ENCODE results near the gene PPP2R3A. TPM values are rescaled to one million over a fixed set of nuclear protein-coding genes. Genes with fewer than 3 reads are reported as not detected.

The PPP2R3A gene
- total and polyA plus RNA-seq, 2 experiments from 2014 or later, result 6.4 to 15.2 TPM

DNA sequence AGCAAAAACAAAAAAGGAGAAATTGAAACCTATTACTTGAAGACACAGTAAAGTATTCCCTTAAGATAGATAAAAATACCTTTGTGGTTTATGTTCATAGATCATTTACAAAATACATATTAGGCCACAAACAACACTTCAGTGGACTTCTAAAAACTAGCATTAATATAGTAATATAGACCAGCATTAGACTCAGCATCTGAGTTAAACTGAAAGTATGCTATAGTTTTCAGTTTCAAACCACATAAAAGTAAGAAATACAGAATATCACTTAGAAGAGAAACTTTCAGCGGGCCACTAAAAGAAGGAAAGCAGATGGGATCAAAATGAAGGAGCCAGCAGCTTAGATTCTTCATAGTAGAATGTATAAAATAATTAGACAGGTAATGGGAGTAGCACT lies 144.0 kb downstream of the PPP2R3A start:
- Histone ChIP-seq H3K36me3 (ENCODE audit: insufficient read depth) (no peaks in the 10 kb centered on the region; the same call in 1 of the 2 replicates), H4K20me1 (replicated peaks; ENCODE audit: insufficient read depth) (no peaks in the 10 kb centered on the region), H3K79me2 (replicated peaks; ENCODE audit: insufficient read depth) (no peaks in the 10 kb centered on the region), H3K4me2 (no peak overlapping the region), H3K4me1 (ENCODE audit: insufficient read depth) (no peaks in the 10 kb centered on the region), H3K9me2 (ENCODE audit: insufficient read depth) (no peaks in the 10 kb centered on the region), H2AFZ (no peak overlapping the region), H3K27me3 (ENCODE audit: insufficient read depth) (no peaks in the 10 kb centered on the region), H3K4me3 (no peak overlapping the region), H3K27ac (ENCODE audit: low read depth) (no peak overlapping the region), H3F3A (replicated peaks; ENCODE audit: low read depth) (no peaks in the 10 kb centered on the region)
- H3K36me3 Mint-ChIP-seq (ENCODE audit: low read depth), result peaks cover 20% of the 10 kb centered on the region; the same call in 2 of the 3 replicates
- TF ChIP-seq, protein P1, sequence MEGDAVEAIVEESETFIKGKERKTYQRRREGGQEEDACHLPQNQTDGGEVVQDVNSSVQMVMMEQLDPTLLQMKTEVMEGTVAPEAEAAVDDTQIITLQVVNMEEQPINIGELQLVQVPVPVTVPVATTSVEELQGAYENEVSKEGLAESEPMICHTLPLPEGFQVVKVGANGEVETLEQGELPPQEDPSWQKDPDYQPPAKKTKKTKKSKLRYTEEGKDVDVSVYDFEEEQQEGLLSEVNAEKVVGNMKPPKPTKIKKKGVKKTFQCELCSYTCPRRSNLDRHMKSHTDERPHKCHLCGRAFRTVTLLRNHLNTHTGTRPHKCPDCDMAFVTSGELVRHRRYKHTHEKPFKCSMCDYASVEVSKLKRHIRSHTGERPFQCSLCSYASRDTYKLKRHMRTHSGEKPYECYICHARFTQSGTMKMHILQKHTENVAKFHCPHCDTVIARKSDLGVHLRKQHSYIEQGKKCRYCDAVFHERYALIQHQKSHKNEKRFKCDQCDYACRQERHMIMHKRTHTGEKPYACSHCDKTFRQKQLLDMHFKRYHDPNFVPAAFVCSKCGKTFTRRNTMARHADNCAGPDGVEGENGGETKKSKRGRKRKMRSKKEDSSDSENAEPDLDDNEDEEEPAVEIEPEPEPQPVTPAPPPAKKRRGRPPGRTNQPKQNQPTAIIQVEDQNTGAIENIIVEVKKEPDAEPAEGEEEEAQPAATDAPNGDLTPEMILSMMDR (conservative IDR thresholded peaks at IDR 0.05; ENCODE audit: low read depth in 2 of 2), result no peak
- DNase-seq (ENCODE audit: low spot score) (no peak), ATAC-seq (no peak)
- H3K4me1 Mint-ChIP-seq, result no peaks in the 10 kb centered on the region
- H3K27me3 Mint-ChIP-seq (ENCODE audit: insufficient read depth, low read depth, poor library complexity), result no peaks in the 10 kb centered on the region
- H3K9me3 Mint-ChIP-seq, result peaks cover 22% of the 10 kb centered on the region
- H3K27ac Mint-ChIP-seq, result no peak overlapping the region
- no peak overlapping the region for H3K4me3 Mint-ChIP-seq

DNA sequence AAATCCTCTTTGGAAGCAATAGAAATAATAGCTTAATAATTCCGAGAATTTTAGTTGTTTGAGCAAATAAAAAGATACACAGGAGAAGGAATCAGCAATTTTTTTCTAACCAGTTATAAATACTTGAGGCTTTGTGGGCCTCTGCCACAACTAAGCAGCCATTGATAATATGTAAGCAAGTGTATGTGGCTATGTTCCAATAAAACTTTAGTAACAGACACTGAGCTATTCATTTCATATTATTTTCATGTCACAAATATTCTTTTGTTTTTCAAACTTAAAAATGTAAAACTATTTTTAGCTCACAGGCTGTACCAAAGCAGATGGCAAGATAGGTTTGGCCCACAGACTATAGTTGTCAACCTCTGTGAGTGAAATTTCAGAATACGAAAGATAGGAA lies 145.0 kb downstream of the PPP2R3A start:
- TF ChIP-seq ZNF331 (CRISPR knock-in tag; IDR thresholded peaks at IDR 0.05; ENCODE audit: low read depth) (no peak), CREB1 (CRISPR knock-in tag; IDR thresholded peaks at IDR 0.05; ENCODE audit: low read depth) (no peak), NANOG (IDR thresholded peaks at IDR 0.05; ENCODE audit: borderline replicate concordance) (no peak), POLR2AphosphoS5 (IDR thresholded peaks at IDR 0.05; ENCODE audit: low read depth) (no peak), EZH2 (IDR thresholded peaks at IDR 0.05; ENCODE audit: low read depth, unreplicated experiment) (no peak)
- TF ChIP-seq, protein P2, sequence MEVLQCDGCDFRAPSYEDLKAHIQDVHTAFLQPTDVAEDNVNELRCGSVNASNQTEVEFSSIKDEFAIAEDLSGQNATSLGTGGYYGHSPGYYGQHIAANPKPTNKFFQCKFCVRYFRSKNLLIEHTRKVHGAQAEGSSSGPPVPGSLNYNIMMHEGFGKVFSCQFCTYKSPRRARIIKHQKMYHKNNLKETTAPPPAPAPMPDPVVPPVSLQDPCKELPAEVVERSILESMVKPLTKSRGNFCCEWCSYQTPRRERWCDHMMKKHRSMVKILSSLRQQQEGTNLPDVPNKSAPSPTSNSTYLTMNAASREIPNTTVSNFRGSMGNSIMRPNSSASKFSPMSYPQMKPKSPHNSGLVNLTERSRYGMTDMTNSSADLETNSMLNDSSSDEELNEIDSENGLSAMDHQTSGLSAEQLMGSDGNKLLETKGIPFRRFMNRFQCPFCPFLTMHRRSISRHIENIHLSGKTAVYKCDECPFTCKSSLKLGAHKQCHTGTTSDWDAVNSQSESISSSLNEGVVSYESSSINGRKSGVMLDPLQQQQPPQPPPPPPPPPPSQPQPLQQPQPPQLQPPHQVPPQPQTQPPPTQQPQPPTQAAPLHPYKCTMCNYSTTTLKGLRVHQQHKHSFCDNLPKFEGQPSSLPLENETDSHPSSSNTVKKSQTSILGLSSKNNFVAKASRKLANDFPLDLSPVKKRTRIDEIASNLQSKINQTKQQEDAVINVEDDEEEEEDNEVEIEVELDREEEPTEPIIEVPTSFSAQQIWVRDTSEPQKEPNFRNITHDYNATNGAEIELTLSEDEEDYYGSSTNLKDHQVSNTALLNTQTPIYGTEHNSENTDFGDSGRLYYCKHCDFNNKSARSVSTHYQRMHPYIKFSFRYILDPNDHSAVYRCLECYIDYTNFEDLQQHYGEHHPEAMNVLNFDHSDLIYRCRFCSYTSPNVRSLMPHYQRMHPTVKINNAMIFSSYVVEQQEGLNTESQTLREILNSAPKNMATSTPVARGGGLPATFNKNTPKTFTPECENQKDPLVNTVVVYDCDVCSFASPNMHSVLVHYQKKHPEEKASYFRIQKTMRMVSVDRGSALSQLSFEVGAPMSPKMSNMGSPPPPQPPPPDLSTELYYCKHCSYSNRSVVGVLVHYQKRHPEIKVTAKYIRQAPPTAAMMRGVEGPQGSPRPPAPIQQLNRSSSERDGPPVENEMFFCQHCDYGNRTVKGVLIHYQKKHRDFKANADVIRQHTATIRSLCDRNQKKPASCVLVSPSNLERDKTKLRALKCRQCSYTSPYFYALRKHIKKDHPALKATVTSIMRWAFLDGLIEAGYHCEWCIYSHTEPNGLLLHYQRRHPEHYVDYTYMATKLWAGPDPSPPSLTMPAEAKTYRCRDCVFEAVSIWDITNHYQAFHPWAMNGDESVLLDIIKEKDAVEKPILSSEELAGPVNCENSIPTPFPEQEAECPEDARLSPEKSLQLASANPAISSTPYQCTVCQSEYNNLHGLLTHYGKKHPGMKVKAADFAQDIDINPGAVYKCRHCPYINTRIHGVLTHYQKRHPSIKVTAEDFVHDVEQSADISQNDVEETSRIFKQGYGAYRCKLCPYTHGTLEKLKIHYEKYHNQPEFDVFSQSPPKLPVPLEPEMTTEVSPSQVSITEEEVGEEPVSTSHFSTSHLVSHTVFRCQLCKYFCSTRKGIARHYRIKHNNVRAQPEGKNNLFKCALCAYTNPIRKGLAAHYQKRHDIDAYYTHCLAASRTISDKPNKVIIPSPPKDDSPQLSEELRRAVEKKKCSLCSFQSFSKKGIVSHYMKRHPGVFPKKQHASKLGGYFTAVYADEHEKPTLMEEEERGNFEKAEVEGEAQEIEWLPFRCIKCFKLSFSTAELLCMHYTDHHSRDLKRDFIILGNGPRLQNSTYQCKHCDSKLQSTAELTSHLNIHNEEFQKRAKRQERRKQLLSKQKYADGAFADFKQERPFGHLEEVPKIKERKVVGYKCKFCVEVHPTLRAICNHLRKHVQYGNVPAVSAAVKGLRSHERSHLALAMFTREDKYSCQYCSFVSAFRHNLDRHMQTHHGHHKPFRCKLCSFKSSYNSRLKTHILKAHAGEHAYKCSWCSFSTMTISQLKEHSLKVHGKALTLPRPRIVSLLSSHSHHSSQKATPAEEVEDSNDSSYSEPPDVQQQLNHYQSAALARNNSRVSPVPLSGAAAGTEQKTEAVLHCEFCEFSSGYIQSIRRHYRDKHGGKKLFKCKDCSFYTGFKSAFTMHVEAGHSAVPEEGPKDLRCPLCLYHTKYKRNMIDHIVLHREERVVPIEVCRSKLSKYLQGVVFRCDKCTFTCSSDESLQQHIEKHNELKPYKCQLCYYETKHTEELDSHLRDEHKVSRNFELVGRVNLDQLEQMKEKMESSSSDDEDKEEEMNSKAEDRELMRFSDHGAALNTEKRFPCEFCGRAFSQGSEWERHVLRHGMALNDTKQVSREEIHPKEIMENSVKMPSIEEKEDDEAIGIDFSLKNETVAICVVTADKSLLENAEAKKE (CRISPR knock-in tag; IDR thresholded peaks at IDR 0.05), result no peak
- TF ChIP-seq, protein P3, sequence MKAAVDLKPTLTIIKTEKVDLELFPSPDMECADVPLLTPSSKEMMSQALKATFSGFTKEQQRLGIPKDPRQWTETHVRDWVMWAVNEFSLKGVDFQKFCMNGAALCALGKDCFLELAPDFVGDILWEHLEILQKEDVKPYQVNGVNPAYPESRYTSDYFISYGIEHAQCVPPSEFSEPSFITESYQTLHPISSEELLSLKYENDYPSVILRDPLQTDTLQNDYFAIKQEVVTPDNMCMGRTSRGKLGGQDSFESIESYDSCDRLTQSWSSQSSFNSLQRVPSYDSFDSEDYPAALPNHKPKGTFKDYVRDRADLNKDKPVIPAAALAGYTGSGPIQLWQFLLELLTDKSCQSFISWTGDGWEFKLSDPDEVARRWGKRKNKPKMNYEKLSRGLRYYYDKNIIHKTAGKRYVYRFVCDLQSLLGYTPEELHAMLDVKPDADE (IDR thresholded peaks at IDR 0.05), result no peak
- TF ChIP-seq, protein P1 (conservative IDR thresholded peaks at IDR 0.05; ENCODE audit: low read depth in 2 of 2), result no peak
- no peak overlapping the region for H3K4me3 Mint-ChIP-seq
- no peaks in the 10 kb centered on the region for H3K4me1 ChIP-seq (ENCODE audit: insufficient read depth)
- no peak overlapping the region for H3K4me3 ChIP-seq
- no peak overlapping the region for H3K4me2 ChIP-seq
- H3K9me2 ChIP-seq (ENCODE audit: insufficient read depth), result no peaks in the 10 kb centered on the region
- H4K20me1 ChIP-seq (replicated peaks; ENCODE audit: insufficient read depth), result no peaks in the 10 kb centered on the region
- H3K79me2 ChIP-seq (replicated peaks; ENCODE audit: insufficient read depth), result no peaks in the 10 kb centered on the region
- no peak for DNase-seq (ENCODE audit: low spot score)
- H3K27me3 Mint-ChIP-seq (ENCODE audit: insufficient read depth, low read depth, poor library complexity), result no peaks in the 10 kb centered on the region
- no peak for ATAC-seq
- H3F3A ChIP-seq (replicated peaks; ENCODE audit: low read depth), result no peaks in the 10 kb centered on the region
- H3K36me3 Mint-ChIP-seq (ENCODE audit: low read depth), result peaks cover 30% of the 10 kb centered on the region; the same call in 2 of the 3 replicates
- H3K4me1 Mint-ChIP-seq, result no peaks in the 10 kb centered on the region
- no peak overlapping the region for H3K27ac Mint-ChIP-seq
- no peak overlapping the region for H3K27ac ChIP-seq (ENCODE audit: low read depth)
- no peaks in the 10 kb centered on the region; the same call in 1 of the 2 replicates for H3K36me3 ChIP-seq (ENCODE audit: insufficient read depth)
- H2AFZ ChIP-seq, result no peak overlapping the region
- no peaks in the 10 kb centered on the region for H3K27me3 ChIP-seq (ENCODE audit: insufficient read depth)
- H3K9me3 Mint-ChIP-seq, result peaks cover 29% of the 10 kb centered on the region
